Caco-2 (cell line): ENCODE data around the gene KRAS. TPM values are rescaled to one million over a fixed set of nuclear protein-coding genes. Genes with fewer than 3 reads are reported as not detected.
A peak's percentile ranks its signal among the peaks of the same experiment; 100 is the strongest.

ENCODE experiments used
- BruUV-seq: library from RNA; stranded (reverse); fragments of 400-500 nt; replicated peaks from 2 replicates; lab custom pipeline; 2021; lab: Mats Ljungman, UMichigan
- CTCF ChIA-PET: fragments of 300-600 bp; sonication (Branson Sonifier 250); formaldehyde crosslinking; loops from one replicate; lab custom pipeline; 2022; ENCODE audit warnings: antibody characterized with exemption; lab: Charles Lee
- POLR2A ChIA-PET: fragments of 300-600 bp; sonication (Branson Sonifier 250); formaldehyde crosslinking; loops from one replicate; lab custom pipeline; 2022; ENCODE audit warnings: antibody characterized with exemption; lab: Charles Lee
- DNase-seq, 2 experiments: peaks; one replicate each; pipeline versions ENCODE4 v3.0.0 to v3.0.0-alpha.2; 2020 to 2022
- H3K27me3 ChIP-seq: replicated peaks from 2 replicates; pipeline ENCODE4 v1.6.0; 2011; ENCODE audit warnings: low read length; ENCODE audit not compliant: control insufficient read depth, insufficient read depth
- H3K36me3 ChIP-seq: 2 replicates; pipeline ENCODE4 v1.5.1; 2011; ENCODE audit warnings: low read length; ENCODE audit not compliant: control insufficient read depth, insufficient read depth
- H3K4me1 ChIP-seq: fragments of 250-450 bp; sonication (Bioruptor Pico); 2 replicates; pipeline ENCODE4 v1.5.1; 2020; ENCODE audit warnings: mild to moderate bottlenecking
- H3K4me3 ChIP-seq: 2 replicates; pipeline ENCODE4 v1.5.1; 2011; ENCODE audit warnings: low read depth, mild to moderate bottlenecking, control low read depth, low read length
- H3K9me3 ChIP-seq: fragments of 250-450 bp; sonication (Bioruptor Pico); 2 replicates; pipeline ENCODE4 v1.5.1; 2020; ENCODE audit warnings: mild to moderate bottlenecking, moderate library complexity
- H3K27ac Mint-ChIP-seq: one replicate; pipeline ENCODE4 v1.8.0; 2022; ENCODE audit warnings: mixed read lengths; ENCODE audit not compliant: unreplicated experiment
- H3K27me3 Mint-ChIP-seq: one replicate; pipeline ENCODE4 v1.8.0; 2022; ENCODE audit warnings: mixed read lengths; ENCODE audit not compliant: insufficient read depth, unreplicated experiment
- H3K36me3 Mint-ChIP-seq: one replicate; pipeline ENCODE4 v1.8.0; 2022; ENCODE audit warnings: mild to moderate bottlenecking, mixed read lengths; ENCODE audit not compliant: insufficient read depth, unreplicated experiment
- H3K4me1 Mint-ChIP-seq: one replicate; pipeline ENCODE4 v1.8.0; 2022; ENCODE audit warnings: low read depth, mixed read lengths; ENCODE audit not compliant: unreplicated experiment
- H3K4me3 Mint-ChIP-seq: one replicate; pipeline ENCODE4 v1.8.0; 2022; ENCODE audit warnings: mild to moderate bottlenecking, moderate library complexity, mixed read lengths; ENCODE audit not compliant: unreplicated experiment
- H3K9me3 Mint-ChIP-seq: one replicate; pipeline ENCODE4 v1.8.0; 2022; ENCODE audit warnings: mixed read lengths; ENCODE audit not compliant: unreplicated experiment
- CTCF ChIP-seq, 2 experiments: fragments of 200-600 bp in 1 of 2; IDR thresholded peaks; 1 replicate in 1 of 2; 2 replicates in 1 of 2; pipeline versions ENCODE4 v1.5.1 to v1.8.0; 2011 to 2022; ENCODE audit warnings: antibody characterized with exemption in 1 of 2, control low read depth in 1 of 2, inconsistent platforms in 1 of 2, low read depth in 1 of 2, low read length in 1 of 2, mild to moderate bottlenecking in 1 of 2, moderate library complexity in 1 of 2; ENCODE audit not compliant: insufficient read depth in 1 of 2, severe bottlenecking in 1 of 2, unreplicated experiment in 1 of 2
- intact Hi-C: fragments of 100-400 bp; cut with micrococcal nuclease; formaldehyde crosslinking; loops from one replicate; pipeline ENCODE4 v1.10.0; 2022; ENCODE audit not compliant: unreplicated experiment
- total RNA-seq: library from RNA; stranded (reverse); gene quantifications from 2 replicates; pipeline ENCODE4 v1.2.3, GENCODE V29; 2022

KRAS gene
- total RNA-seq, 1 experiment from 2014 or later = 179 TPM

DNA sequence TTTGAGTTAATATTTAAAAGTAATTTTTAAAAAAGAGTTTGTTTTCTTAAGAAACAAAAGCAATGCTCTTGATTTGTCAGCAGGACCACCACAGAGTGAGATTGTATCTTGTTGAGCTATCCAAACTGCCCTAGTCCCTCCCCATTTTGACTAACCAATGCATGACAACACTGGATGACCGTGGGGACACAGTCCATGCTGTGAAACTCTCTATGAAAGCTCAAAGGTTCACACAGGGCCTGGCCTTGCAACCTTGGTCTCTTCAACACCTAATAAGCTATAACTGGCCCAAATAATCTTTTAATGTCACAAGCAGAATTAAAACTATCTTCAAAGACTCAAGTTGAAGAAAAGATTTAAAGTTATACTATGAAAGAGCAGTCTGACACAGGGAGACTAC lies 42.2 kb downstream of the KRAS start:
- no peak overlapping the region for H3K4me3 Mint-ChIP-seq
- Histone ChIP-seq H3K4me1 (no peaks in the 10 kb centered on the region), H3K4me3 (no peak overlapping the region), H3K36me3 (no peaks in the 10 kb centered on the region), H3K9me3 (no peaks in the 10 kb centered on the region), H3K27me3 (no peaks in the 10 kb centered on the region)
- H3K27me3 Mint-ChIP-seq = no peaks in the 10 kb centered on the region
- TF ChIP-seq CTCF (IDR thresholded peaks at IDR 0.05; ENCODE audit: insufficient read depth in 1 of 2, low read depth in 1 of 2, low read length in 1 of 2, severe bottlenecking in 1 of 2, unreplicated experiment in 1 of 2) = no peak
- H3K36me3 Mint-ChIP-seq = peaks cover 67% of the 10 kb centered on the region
- ChIA-PET CTCF (no interaction called here), POLR2A (no interaction called here)
- peaks cover 7% of the 10 kb centered on the region for H3K4me1 Mint-ChIP-seq
- DNase-seq = no peak
- no TSS peak for BruUV-seq
- intact Hi-C loops = no loop called here
- H3K27ac Mint-ChIP-seq = no peak overlapping the region
- H3K9me3 Mint-ChIP-seq = no peaks in the 10 kb centered on the region

DNA sequence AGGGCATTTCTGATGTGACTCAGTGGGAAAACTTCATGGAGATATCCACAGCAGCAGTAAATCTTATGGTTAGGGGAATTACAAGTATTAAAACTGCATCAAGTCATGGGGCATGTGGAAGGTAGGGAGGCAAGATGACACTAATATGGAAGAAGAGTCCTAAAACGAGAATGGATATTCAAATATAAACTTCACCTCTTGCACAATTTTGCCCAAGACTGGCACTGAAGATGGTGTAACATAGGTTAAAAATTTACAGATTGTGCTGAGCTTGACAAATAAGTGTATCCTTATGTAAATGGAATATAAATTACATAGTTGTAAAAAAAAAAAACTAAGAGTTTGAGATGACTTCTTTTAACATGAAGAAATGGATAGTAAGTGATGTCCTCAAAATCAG lies 42.9 kb downstream of the KRAS start:
- ChIA-PET POLR2A (no interaction called here), CTCF (no interaction called here)
- Mint-ChIP-seq H3K27me3 (no peaks in the 10 kb centered on the region), H3K9me3 (no peaks in the 10 kb centered on the region), H3K27ac (peak overlapping the region; percentile 2), H3K4me1 (peaks cover 7% of the 10 kb centered on the region), H3K36me3 (peaks cover 73% of the 10 kb centered on the region), H3K4me3 (no peak overlapping the region)
- Histone ChIP-seq H3K36me3 (no peaks in the 10 kb centered on the region), H3K27me3 (no peaks in the 10 kb centered on the region), H3K9me3 (no peaks in the 10 kb centered on the region), H3K4me3 (no peak overlapping the region), H3K4me1 (no peaks in the 10 kb centered on the region)
- no TSS peak for BruUV-seq
- intact Hi-C loops = no loop called here
- TF ChIP-seq CTCF (IDR thresholded peaks at IDR 0.05; ENCODE audit: insufficient read depth in 1 of 2, low read depth in 1 of 2, low read length in 1 of 2, severe bottlenecking in 1 of 2, unreplicated experiment in 1 of 2) = no peak
- no peak for DNase-seq

DNA sequence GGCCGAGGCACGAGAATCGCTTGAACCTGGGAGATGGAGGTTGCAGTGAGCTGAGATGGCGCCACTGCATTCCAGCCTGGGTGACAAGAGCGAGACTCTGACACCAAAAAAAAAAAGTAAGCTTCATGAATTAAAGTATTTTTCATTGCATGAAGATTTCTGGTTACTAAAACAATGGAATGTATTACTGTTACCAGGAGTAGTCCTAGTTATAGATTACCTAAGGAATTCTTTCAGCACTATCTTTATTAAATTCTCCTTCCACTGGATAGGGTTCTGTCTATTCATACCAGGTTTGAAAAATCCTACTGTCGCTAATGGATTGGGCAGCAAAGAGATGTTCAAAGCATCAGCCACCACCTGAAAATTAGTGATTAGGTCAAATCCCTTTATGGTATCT lies 43.3 kb downstream of the KRAS start:
- H3K27me3 ChIP-seq = no peaks in the 10 kb centered on the region
- no TSS peak for BruUV-seq
- Mint-ChIP-seq H3K4me1 (peaks cover 7% of the 10 kb centered on the region), H3K27ac (peak overlapping the region; percentile 2), H3K36me3 (peaks cover 76% of the 10 kb centered on the region), H3K4me3 (no peak overlapping the region), H3K27me3 (no peaks in the 10 kb centered on the region), H3K9me3 (no peaks in the 10 kb centered on the region)
- POLR2A ChIA-PET = no interaction called here
- CTCF ChIA-PET = no interaction called here
- intact Hi-C loops = no loop called here
- H3K4me3 ChIP-seq = no peak overlapping the region
- H3K4me1 ChIP-seq = no peaks in the 10 kb centered on the region
- DNase-seq = no peak
- no peaks in the 10 kb centered on the region for H3K9me3 ChIP-seq
- no peaks in the 10 kb centered on the region for H3K36me3 ChIP-seq
- TF ChIP-seq CTCF (IDR thresholded peaks at IDR 0.05; ENCODE audit: insufficient read depth in 1 of 2, low read depth in 1 of 2, low read length in 1 of 2, severe bottlenecking in 1 of 2, unreplicated experiment in 1 of 2) = no peak
